Stimulated activated CD4-positive, alpha-beta T cell treated with anti-CD3 and anti-CD28 coated beads, Interleukin-1b, Interleukin-23, amount 100 ng/mL, for 1 hour (primary cell): Measurements from ENCODE around the gene WASHC2A.
"Not testable (repeated sequence)": the region's sequence is repeated elsewhere in the genome, so short reads cannot be mapped to it uniquely, and the experiment has no call there.

Experiments
- DNase-seq, 2 donors: peaks; one replicate each; pipeline ENCODE4 v3.0.0-alpha.2; 2020; ENCODE audit warnings: low read depth in 2 of 2

Gene WASHC2A, protein sequence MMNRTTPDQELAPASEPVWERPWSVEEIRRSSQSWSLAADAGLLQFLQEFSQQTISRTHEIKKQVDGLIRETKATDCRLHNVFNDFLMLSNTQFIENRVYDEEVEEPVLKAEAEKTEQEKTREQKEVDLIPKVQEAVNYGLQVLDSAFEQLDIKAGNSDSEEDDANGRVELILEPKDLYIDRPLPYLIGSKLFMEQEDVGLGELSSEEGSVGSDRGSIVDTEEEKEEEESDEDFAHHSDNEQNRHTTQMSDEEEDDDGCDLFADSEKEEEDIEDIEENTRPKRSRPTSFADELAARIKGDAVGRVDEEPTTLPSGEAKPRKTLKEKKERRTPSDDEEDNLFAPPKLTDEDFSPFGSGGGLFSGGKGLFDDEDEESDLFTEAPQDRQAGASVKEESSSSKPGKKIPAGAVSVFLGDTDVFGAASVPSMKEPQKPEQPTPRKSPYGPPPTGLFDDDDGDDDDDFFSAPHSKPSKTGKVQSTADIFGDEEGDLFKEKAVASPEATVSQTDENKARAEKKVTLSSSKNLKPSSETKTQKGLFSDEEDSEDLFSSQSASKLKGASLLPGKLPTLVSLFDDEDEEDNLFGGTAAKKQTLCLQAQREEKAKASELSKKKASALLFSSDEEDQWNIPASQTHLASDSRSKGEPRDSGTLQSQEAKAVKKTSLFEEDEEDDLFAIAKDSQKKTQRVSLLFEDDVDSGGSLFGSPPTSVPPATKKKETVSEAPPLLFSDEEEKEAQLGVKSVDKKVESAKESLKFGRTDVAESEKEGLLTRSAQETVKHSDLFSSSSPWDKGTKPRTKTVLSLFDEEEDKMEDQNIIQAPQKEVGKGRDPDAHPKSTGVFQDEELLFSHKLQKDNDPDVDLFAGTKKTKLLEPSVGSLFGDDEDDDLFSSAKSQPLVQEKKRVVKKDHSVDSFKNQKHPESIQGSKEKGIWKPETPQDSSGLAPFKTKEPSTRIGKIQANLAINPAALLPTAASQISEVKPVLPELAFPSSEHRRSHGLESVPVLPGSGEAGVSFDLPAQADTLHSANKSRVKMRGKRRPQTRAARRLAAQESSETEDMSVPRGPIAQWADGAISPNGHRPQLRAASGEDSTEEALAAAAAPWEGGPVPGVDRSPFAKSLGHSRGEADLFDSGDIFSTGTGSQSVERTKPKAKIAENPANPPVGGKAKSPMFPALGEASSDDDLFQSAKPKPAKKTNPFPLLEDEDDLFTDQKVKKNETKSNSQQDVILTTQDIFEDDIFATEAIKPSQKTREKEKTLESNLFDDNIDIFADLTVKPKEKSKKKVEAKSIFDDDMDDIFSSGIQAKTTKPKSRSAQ (N-terminal part only)

DNA sequence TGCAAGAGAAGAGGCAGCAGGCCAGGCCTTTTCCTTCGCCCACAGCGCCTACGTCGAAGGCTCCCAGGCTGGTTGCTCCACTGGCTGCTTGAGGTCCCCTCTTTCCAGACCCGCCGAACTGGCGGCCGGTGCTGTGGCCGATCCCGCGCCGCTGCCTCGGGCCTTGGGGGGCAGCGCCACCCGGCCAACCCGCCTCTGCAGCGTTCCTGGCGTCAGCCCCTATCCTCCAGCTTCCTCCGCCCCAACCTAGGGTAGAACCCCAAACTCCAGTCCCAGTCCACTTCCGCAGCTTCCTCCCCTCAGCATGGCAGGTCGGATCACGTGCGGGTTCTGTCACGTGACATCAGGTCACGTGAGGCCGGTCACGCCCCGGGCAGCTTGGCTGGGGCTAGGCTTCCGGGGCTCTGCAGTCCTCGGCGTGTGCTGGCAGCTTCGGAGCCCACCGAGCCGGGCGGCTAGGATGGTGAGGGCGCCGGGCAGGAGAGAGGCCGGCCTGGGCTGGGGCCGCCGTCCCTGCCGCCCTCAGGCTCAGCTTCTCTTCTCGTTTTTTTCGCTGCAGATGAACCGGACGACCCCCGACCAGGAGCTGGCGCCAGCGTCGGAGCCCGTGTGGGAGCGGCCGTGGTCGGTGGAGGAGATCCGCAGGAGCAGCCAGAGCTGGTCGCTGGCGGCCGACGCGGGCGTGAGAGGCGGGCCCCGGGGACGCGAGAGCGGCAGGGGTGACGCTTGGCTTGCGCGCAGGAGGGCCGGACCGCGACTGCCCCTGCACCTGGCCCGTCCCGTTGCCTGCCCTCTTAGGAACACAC is at the start of gene WASHC2A:
Gene WASHC2A, plus strand, starts transcription at position 409 of the 806 bp plus-strand sequence. Its CDS starts 52 bp downstream, at position 461.
- DNase-seq = peak; percentile 74 to 94

GRCh38 chr10:50019279-50019678 is 48.5 kb upstream of the WASHC2A start:
- not testable (repeated sequence) for DNase-seq

DNA sequence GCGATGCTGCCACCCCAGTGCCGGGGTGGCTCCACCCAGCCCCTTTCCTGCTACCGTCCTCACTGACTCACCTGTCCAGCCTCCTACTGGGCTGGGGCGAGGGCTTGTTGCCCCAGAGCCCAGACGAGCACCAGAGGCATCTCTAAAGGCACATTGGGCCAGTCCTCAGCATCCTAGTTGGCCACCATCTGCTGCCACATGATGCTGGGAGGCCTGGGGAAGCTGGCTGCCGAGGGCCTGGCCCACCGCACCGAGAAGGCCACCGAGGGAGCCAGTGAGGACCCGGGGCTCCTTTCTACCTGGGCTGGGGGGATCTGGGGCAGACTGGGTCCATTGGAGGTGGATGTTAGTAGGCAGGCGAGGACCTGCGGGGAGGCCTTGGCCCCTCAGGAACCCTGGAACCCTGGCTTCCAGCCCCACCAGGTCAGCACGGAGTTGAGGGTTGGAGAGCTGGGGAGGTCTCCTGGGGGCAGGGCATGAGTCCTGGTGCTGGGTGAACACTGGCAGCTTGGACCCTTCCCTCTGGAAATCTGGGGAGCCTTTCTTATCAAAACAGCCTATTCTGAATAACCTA is 47.2 kb upstream of the WASHC2A start:
- not testable (repeated sequence) for DNase-seq

- no peak for DNase-seq
Observed at GRCh38 chr10:50021646-50022045, 46.1 kb upstream of the WASHC2A start.

DNA sequence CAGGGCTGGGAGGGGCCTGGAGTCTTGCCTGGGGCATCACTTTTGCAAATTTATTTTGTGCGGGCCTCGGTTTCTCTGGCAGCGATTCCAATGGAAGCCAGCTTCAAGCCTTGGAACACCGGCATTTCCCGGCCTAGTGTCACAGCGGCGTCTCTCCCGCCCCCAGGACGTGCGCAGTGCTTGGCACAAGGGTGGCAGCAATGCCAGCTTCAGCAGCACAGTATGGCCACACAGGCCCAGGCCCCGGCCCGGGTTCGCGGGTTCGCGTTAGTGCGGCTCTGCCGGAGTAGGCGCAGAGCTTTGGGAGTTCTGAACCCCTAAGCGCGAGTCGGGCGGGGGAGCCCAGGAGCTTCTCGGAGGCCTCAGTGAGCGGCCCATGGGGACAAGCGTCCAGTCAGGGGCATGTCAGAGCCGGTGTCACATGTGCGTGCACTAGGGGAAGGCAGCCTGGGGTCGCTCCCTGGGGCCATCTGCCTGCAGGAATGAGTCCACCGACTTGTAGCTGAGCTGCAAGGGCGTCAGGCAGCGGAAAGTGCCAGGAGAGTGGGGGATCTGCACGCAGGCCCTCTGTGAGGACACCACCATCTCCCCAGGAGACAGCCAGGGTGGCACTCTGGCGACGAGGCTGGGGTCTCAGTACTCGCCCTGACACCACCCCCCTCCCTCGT is 42.9 kb upstream of the WASHC2A start:
- DNase-seq = not testable (repeated sequence)

DNA sequence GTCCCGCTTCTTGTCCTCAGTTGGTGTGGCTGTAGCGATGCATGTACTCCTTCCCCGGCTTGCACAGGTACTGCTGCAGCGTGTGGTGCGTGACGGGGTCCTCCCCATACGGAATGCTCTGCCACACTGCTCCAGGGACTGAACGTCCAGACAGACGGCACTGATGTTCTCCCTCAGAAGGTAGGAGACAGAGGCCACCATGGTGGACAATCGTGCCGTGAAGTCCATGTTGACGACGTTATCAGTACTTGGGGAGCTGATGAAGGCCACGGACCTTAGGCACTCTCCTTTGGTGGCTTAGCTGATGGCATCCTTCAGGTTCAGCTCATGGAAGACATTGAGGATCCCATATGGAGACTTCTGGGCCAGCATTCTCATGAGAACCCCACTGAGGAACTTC is 42.1 kb upstream of the WASHC2A start:
- DNase-seq = no peak

GRCh38 chr10:50027195-50027594 is 40.6 kb upstream of the WASHC2A start:
- no peak for DNase-seq

DNA sequence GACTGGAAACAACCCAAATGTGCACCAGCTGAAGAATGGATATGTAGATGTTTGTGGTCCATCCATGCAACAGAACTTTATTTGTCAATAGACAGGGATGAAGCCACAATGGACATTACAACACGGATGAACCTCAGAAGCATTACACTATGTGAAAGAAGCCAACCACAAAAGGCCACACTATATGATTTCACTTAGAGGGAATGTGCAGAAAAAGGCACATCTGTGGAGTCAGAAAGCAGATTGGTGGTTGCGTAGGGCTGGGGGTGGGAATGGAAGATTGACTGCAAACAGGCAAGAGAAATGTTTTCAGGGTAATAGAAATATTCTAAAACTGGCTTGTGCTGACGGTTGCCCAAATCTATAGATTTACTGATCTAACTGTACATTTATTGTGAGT is 34.3 kb upstream of the WASHC2A start:
- no peak for DNase-seq

- not testable (repeated sequence) for DNase-seq
Observed at GRCh38 chr10:50035337-50035736, 32.4 kb upstream of the WASHC2A start.

- DNase-seq = no peak
Observed at GRCh38 chr10:50044941-50045664, 22.7 kb upstream of the WASHC2A start.

DNA sequence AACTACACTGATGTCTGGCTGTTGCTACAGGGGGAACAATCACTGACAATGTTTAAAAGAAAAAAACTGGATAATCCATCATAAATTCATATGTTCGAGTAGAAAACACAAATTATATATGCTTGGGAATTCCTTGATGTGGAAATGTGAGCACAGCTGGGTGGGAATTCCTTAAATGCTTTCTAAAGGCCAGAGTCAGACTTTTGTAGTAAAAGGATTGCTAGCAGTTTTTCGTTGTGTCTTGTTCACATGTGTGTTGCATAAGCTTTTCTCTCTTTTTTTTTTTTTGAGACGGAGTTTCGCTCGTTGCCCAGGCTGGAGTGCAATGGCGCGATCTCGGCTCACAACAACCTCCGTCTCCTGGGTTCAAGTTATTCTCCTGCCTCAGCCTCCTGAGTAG is 21.3 kb upstream of the WASHC2A start:
- DNase-seq = not testable (repeated sequence)

- not testable (repeated sequence) for DNase-seq
Observed at GRCh38 chr10:50047594-50047993, 20.2 kb upstream of the WASHC2A start.

- DNase-seq = not testable (repeated sequence)
Observed at GRCh38 chr10:50051995-50052660, 15.6 kb upstream of the WASHC2A start.

- DNase-seq = not testable (repeated sequence)
Observed at GRCh38 chr10:50052778-50053376, 14.9 kb upstream of the WASHC2A start.

DNA sequence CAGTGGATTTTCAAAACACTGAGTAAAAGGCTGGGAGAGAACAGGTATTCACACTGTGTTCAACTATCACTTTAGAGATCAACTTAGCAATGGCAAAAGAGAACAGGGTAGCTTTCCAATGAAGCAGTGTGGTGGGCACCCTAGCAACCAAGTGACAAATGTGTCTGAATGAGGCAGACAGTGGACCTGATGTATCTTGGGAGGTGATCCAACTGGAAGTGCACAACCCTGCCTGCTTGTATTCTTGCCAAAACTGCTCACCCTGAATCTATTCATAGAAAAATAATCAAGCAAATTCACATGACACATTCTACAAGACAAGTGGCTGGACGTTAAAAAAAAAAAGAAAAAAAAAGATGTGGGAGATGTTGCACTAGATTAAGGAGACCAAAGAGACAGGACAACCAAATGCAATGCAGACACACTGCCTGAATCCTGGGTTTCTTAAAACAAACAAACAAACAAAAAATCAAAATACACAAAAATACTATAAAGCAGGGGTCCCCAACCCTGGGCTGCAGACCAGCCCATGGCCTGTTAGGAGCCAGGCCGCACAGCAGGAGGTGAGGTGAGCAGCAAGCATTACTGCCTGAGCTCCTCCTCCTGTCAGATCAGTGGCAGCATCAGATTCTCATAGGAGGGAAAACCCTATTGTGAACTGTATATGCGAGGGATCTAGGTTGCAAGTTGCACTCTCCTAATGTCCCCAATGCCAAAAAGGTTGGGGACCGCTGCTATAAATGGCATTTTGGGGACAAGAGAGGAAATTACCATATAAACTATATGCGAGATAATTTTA is 12.1 kb upstream of the WASHC2A start:
- not testable (repeated sequence) for DNase-seq

- not testable (repeated sequence) for DNase-seq
Observed at GRCh38 chr10:50056654-50057053, 11.1 kb upstream of the WASHC2A start.

- DNase-seq = not testable (repeated sequence)
Observed at GRCh38 chr10:50058727-50059126, 9.0 kb upstream of the WASHC2A start.
